GM20000 (cell line): ENCODE results near the gene SLC17A1.

ENCODE experiments used
- DNase-seq: peaks from one replicate; pipeline ENCODE4 v3.0.0; 2012; ENCODE audit warnings: low spot score
- CTCF ChIP-seq: IDR thresholded peaks from 2 replicates; pipeline ENCODE4 v1.5.1; 2012; ENCODE audit warnings: mild to moderate bottlenecking, control low read depth; ENCODE audit errors: extremely low read depth, missing control alignments

The SLC17A1 gene

DNA sequence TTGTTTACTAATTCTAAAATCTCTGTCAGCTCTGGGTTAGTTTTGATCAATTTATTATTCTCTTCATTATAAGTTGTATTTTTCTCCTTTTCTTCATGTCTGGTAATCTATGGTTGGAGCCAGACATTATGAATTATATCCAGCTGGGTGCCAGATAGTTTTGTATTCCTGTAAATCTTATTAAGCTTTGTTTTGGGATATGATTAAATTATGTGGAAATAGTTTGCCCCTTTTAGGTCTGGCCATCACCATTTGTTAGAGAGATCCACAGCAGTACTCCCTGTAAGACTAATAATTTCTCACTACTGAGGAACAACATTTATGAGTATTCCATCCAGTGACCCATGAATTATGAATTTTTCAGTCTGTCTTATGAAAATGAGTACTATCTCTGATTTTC, 20.9 kb upstream of the SLC17A1 start:
- no peak for DNase-seq

DNA sequence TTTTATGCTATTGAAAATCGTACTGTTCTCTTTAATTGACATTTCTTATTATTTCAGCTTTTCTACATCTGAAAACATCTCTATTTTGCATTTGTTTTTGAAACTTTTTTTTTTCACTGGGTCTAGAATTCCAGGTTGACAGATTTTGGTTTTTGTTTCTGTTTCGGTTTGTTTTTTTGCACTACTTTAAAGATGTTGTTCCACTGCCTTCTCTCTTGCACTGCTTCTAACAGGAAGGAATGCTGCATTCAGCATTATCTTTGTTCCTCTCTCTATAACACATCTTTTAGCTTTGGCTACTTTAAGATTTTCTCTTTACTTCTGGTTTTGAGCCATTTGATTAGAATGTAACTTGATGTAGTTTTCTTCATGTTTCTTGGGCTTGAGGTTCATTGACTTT, 20.1 kb upstream of the SLC17A1 start:
- no peak for TF ChIP-seq CTCF
- no peak for DNase-seq

More for the DNA sequence above, 20.9 kb upstream of the SLC17A1 start:
- TF ChIP-seq CTCF, result no peak

- DNase-seq, result no peak
Measured at GRCh38 chr6:25844518-25844917, 12.7 kb upstream of the SLC17A1 start.

GRCh38 chr6:25842526-25842925, 10.7 kb upstream of the SLC17A1 start:
- no peak for DNase-seq
- TF ChIP-seq CTCF, result no peak

More at GRCh38 chr6:25844518-25844917, 12.7 kb upstream of the SLC17A1 start:
- TF ChIP-seq CTCF, result no peak

GRCh38 chr6:25835442-25836283, 3.8 kb upstream of the SLC17A1 start:
- no peak for DNase-seq

DNA sequence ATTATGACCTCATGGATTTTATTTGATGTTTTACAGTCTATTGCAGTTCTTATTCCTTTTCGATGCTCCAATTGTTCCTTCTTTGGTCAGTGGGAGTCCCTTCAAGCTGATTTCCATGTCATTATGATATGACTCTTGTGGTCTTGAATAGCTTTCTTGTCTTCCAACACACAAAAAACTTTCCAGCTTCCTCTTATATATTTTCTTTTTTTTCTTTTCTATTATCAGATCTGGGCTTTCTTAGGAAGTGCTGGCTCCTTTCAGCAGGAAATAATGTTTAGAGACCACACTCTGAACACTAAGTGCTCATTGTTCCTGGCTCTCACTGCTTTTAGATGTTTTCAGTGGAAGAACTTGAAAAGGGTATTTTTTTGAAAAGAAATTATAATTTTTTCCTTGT, 3.1 kb upstream of the SLC17A1 start:
- no peak for TF ChIP-seq CTCF
- DNase-seq, result no peak

More at GRCh38 chr6:25835442-25836283, 3.8 kb upstream of the SLC17A1 start:
- TF ChIP-seq CTCF, result no peak

GRCh38 chr6:25833136-25833535, 1.3 kb upstream of the SLC17A1 start:
- TF ChIP-seq CTCF, result no peak
- no peak for DNase-seq
